Hepatocyte (in vitro differentiated cells): Measurements from ENCODE around the gene KLHDC8A.

Experiments used
- EZH2 ChIP-seq: fragments of 200-600 bp; sonication (generic); IDR thresholded peaks from 2 replicates; pipeline ENCODE4 v1.6.1; 2016; ENCODE audit warnings: antibody characterized with exemption, mild to moderate bottlenecking, borderline replicate concordance
- EZH2phosphoT487 ChIP-seq: fragments of 200-600 bp; sonication (generic); IDR thresholded peaks from one replicate; pipeline ENCODE4 v1.6.1; 2018; ENCODE audit warnings: antibody characterized with exemption, mild to moderate bottlenecking, low read depth, moderate library complexity; ENCODE audit not compliant: unreplicated experiment, severe bottlenecking
- TF ChIP-seq, protein P1 (sequence below): fragments of 200-600 bp; sonication (generic); IDR thresholded peaks from 2 replicates; pipeline ENCODE4 v1.5.1; 2016; ENCODE audit warnings: antibody characterized with exemption, mild to moderate bottlenecking; ENCODE audit not compliant: poor library complexity

DNA sequence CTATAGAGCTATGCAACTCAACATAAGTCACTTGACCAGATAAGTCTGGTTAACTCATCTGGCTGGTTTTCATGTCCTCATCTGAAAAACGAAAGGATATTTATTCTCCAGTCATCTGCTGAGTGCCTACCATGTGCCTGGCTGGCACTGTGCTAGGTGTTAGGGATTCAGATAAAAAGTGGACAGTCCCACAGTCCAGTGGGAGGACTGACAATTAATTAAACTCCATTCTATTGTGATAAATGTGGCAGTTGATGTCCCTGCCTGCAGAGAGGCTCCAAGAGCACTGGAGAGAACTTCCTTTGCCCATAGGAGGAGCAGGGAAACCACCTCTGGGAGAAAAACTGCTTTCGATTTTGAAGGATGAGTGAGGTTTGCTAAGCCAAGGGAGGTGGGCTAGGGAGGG is 40.6 kb downstream of the KLHDC8A start:
- TF ChIP-seq, protein P1, sequence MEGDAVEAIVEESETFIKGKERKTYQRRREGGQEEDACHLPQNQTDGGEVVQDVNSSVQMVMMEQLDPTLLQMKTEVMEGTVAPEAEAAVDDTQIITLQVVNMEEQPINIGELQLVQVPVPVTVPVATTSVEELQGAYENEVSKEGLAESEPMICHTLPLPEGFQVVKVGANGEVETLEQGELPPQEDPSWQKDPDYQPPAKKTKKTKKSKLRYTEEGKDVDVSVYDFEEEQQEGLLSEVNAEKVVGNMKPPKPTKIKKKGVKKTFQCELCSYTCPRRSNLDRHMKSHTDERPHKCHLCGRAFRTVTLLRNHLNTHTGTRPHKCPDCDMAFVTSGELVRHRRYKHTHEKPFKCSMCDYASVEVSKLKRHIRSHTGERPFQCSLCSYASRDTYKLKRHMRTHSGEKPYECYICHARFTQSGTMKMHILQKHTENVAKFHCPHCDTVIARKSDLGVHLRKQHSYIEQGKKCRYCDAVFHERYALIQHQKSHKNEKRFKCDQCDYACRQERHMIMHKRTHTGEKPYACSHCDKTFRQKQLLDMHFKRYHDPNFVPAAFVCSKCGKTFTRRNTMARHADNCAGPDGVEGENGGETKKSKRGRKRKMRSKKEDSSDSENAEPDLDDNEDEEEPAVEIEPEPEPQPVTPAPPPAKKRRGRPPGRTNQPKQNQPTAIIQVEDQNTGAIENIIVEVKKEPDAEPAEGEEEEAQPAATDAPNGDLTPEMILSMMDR, result no peak
- TF ChIP-seq EZH2 (no peak), EZH2phosphoT487 (no peak)
